Medulla oblongata (tissue), 1 donor: ENCODE data around the gene VSTM4.

Experiments
- DNase-seq: peaks from one replicate; pipeline ENCODE4 v3.0.0-alpha.2; 2015; ENCODE audit errors: extremely low spot score

The VSTM4 gene

DNA sequence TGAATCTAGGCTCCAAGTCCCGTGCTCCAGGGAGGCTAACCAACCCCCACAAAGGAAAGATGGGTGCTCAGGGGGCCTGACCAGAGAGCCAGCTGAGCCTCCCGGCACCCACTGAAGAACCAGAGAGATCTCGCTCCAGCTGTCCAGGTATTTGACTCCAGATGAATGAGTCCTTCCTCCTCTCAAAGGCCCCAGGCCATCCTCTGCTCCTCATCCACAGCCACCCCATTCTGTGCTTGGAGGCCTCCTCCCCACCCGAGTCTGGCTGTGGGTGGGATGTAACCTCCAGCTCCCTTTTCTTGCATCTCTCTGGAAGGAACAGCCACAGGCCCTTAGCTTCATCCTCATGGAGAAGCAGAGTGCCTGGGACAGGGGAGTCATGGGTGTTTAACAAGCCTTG, 44.6 kb downstream of the VSTM4 start:
- DNase-seq, result no peak

DNA sequence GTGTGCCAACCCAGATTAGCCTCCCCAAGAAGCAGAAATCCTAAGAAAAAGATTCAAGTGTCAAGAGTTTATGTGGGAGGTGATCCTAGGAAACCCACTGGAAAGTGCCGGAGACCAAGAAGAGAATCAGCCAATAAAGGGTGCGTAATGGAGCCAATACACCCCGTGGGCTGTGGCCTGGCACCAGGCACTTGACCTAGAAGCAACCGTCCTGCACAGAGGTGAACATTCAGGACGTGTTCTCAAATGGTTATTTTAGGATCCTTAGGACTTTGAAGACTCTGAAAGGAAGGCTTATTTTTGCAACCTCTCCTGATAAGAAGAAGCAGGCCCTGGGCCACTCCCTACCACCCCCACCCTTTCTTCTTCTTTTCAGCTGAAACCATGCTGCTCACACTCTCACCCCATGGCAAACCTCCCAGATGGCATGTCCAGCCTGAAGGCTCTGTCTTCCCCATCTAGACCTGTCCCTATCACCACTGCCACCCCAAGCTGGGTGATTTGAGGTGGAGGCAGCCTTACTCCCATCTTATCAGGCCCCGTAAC, 46.6 kb downstream of the VSTM4 start:
- DNase-seq, result no peak

DNA sequence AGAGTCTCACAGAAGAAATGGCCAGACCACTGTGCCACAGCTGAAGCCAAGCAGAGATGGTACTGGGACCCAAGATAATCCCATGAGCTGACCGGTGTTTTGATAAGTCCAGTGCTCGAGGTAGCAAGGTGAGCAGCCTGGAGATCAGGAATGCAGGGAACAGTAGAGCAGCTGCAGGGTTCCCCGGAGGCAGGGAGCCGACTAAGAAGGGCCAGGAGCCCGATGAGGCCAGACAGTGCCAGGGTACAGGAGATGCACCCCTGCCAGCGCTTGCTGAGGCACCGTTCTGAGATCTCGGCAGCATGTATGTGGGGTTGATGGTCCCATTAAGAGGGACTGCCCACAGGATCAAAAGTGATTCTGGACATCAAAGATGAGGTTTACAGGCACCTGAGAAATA, 47.1 kb downstream of the VSTM4 start:
- no peak for DNase-seq

DNA sequence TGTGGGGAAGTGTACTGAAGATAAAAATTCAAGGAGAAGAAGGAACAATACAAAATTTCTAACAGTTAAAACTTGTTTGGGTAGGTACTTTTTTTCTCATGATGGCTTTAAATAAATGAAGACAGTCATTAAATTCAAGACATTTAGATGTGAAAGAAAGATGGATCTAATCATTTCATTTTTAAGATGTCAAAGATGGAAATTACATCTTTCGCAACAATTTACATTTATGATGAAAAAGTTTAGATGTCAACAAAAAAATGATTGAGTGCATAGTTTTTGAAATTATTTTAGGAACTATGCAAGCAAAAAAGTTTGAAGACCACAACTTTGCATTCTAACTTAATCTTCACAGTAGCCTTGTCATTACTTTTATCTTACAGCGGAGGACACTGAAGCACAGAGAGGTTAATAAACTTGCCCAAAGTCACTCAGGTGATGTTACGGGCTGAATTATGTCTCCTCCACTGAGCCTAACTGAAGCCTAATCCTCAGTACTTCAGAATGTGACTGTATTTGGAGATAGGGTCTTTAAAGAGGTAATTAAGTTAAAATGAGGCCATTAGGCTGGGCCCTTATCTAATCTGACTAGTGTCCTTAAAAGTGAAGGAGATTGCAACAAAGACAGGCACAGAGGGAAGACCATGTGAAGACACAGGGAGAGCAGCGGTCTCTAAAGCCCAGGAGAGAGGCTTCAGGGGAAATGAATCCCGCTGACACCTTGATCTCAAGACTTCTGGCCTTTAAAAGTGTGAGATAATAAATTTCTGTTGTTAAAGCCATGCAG, 48.2 kb downstream of the VSTM4 start:
- DNase-seq, result no peak

DNA sequence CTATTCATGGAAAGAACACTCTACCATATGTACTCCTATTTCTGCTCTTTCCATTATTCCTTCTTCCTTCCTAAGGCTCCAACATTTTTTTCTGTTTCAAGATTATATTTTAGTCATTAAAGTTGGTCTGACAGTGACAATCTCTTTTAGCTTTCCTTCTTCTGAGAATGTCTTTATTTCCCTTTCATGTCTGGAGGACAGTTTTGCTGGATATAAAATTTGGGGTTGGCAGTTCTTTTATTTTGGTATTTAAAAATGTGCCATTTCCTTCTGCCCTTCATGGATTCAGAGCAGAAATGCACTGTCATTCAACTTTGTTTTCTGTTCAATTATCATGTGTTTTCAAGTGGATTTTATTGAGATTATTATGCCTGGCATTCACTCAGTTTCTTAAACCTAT, 53.1 kb downstream of the VSTM4 start:
- DNase-seq, result no peak

DNA sequence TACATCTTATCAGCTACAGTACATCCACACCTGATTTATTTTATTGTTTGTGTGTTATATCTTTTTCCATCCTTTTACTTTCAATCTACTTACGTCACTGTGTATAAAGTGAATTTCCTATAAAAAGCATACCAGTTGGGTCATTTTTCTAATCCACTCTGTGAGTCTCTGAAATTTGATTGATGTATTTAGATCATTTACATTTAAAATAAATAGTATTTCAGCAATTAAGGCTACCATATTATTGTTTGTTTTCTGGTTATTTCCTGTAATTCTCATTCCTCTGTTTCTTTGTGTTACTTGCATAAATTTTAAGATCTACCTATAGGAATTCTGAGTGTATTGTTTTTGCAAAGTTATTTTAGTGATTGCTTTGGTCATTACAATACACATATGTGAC, 53.7 kb downstream of the VSTM4 start:
- DNase-seq, result no peak

DNA sequence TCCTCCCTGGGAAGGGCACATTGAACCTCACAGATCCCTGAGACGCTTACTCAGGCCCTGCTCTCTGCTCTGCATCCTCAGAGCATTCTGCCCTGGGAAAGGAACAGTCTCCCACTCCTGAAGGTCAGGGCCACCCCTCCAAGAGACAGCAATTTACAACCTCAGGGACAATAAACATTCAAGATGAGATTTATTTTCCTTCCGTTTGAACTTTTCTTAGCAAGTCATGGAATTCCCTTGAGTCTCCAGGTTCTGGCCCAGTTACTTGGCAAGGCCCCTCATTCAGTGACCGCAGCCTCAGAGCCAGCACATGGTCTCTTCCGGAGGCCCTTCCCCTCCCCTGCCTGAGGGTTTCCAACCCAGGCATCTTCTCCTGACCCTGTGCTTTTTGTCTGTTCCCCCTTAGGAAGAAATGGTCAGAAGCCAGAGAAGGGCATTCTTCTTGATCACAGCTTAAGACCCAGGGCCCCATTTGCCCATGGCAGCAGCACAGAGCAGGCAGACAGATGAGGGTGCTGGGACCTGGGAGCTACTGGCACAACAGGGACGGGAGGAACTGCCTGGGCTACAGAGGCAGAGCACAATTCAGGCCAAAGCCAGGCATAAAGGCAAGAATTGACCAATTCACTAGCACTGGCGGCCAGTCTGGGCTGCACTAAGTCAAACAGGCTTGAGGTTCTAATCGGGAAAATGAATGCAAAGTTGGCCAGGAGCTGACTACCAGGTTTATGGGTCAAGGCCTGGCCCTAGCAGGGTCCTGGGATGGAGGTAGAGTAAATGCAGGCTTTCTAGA, 56.7 kb downstream of the VSTM4 start:
- DNase-seq, result no peak

DNA sequence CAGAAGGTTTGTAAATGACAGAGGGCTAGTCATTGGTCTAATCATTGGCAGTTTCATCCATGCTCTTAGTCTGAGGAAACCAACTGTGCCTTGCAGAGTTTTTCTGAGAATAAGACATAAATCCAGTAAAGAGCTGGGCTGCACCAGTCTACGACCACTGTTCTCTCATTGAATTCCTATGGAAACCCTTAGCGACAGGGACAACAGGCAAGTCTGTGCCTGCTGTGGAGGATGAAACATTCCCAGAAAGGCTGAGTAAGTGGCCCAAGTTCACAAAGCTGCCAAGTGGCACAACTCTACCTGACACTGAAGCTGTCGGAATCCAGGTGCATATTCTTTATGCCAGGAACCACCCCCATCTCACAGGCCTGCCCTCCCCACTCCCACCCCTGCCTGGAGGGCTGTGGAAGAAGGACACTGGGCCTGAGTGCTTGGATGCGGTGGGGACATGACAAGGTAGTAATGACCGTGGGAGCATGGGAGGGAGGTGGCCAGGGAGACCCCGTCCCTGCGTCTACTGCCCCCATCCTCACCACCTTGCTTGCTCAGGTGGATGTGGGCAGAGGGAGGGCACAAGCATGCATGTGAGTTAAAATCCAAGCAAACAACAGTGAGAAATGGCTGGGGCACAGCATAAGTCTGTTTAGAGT, 58.0 kb downstream of the VSTM4 start:
- no peak for DNase-seq

DNA sequence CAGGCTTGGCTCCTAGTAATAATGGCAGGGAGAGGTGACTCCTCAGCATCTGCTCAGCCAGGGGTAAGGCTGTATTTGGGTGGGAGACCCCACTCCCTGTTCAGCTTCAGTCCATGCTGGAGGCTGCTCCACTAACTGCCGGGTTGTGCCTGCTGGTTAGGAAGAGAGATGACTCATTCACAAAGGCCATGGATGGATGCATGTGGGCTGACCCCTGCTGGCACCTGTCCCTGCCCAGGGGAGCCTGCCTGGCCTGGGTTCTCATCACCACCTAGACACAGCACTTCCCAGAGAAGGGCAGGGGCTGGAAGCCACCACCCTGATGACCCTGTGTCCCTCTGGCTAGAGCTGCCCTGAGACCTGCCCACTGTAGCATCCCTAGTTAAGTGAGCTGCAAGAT, 59.0 kb downstream of the VSTM4 start:
- no peak for DNase-seq

GRCh38 chr10:49055221-49055849, 60.0 kb downstream of the VSTM4 start:
- DNase-seq, result no peak

DNA sequence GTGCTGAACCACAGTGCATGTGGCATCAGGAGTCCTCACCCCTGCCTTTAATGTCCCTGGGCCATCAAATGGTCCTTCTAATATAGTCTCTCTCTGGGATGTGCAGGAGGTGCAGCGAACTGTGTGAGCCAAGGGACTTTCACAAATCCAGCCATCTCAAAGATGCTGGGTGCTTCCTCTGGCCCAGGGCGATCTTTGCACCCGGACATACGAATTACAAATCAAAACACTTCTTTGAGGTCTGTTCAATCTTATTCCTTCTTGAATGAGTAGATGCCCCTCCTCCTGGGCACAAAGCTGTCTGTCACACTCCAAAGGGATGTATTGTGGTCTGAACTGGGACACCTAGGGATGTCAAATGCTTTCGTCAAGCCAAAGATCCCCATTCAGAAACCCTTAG, 60.6 kb downstream of the VSTM4 start:
- no peak for DNase-seq

DNA sequence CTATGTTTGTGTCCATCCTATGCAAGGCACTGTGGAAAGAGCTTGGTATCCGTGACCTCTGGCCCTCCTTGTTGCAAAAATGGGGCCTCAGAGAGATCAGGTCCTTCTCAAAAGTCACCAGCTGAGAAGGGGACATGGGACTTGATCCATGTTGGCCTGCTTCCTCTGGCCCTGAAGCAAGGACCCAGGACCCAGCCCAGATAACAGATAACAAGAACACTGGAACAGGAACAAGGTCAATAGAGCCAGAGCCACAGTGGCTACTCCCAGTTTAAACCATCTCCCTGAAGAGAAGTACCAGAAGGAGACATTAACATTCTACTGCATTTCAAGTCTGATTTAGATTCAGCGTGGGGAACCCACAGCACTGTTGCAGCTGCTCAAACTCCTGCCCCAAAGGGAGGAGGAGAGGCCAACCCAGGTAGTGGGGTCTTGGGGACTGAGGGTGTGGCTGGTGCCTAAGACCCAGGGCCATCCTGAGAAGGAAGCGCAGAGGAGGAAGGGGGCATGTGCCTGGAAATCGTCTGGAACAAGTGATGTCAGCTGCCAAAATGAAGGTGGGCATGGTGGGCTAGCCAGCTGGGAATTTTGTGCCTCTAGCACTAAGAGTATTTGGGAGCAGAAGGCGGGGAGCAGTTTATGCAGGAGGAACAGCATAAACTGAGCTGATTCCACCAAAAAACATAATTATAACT, 61.2 kb downstream of the VSTM4 start:
- DNase-seq, result no peak

- no peak for DNase-seq
Measured at GRCh38 chr10:49053053-49053997, 62.0 kb downstream of the VSTM4 start.

DNA sequence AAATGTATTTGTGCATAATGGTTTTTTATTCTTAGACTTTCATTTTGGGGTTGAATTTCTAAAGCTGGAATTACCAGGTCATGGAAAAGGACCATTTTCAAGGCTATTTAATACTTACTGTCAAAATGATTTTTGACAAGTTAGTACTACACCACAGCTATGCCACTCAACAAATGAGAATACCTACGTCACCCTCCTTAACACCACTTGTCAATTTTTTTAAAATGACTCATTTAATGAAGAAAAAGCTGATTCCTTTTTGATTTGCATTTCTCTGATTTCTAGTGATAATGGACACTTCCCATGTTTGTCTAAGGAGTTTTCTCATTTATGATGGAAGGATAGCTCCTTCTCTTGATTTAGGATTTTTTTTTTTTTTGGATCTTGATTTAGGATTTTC, 63.3 kb downstream of the VSTM4 start:
- no peak for DNase-seq

DNA sequence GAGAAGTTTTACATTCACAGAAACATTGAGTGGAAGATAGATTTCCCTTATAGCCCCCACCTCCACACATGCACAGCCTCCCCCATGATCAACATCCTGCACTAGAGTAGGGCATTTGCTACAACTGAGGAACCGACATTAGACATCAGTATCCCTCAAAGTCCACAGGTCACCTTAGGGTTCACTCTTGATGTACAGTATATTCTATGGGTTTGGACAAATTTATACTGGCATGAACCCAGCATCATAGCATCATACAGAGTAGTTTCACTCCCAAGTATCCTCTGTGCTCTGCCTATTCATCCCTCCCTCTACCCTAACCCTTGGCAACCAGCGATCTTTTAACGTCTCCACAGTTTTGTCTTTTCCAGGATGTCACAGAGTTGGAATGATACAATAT, 64.4 kb downstream of the VSTM4 start:
- no peak for DNase-seq

- DNase-seq, result no peak
Measured at GRCh38 chr10:49050366-49050765, 65.0 kb downstream of the VSTM4 start.

DNA sequence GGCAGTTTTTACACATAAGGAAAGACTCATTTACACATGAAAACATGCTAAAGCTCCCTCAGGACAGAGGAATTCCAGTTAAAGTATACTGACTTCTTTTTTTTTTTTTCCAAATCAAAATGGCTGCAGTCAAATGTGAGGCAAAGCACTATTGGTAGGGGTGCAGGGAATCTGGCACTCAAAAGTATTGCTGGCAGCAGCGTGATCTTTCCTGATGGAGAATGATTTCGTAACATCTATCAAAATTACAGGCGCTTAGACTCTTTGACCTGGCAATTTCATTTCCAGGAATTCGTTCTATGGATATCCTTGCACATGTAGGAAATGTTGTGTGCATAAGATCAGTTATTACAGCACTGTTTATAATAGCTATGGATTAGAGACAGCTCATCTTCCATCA, 65.7 kb downstream of the VSTM4 start:
- no peak for DNase-seq

- no peak for DNase-seq
Measured at GRCh38 chr10:49047128-49047639, 68.1 kb downstream of the VSTM4 start.

DNA sequence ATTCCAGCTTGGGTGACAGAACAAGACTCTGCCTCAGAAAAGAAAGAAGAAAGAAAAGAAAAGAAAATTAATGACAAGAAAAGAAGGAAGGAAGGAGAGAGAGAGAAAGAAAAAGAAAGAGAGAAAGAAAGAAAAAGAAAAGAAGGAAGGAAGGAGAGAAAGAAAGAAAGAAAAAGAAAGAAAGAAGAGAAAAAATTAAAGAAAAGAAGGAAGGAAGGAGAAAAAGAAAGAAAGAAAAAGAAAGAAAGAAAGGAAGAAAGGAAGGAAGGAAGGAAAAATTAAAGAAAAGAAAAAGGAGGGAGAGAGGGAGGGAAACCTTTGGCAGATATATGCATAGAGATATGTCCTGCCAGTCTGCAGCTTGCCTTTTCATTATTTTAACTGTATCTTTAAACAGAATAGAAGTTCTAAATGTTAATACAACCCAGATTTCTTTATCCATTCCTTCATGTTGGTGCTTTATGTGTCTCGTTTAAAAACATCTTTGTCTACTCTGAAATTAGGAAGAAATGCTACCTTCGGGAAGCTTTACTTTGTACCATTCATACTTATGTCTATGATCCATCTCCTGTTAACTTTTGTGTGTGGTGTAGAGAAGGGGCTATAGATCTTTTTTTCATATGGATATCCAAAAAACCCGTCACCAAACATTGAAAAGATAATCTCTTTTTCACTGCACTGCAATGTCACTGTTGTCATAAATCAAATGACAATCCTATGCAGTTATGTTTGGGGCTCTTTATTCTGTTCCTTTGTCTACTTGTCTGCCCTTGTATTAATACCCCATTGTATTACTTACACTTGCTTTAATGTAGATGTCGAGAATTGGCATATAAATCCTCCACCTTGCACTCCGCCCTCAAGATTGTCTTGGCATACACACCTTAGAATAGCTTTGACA, 70.8 kb downstream of the VSTM4 start:
- no peak for DNase-seq
